WTC11 (cell line): ENCODE measurements around the gene ERBB2. TPM values are rescaled to one million over a fixed set of nuclear protein-coding genes. Genes with fewer than 3 reads are reported as not detected.

Experiments used
- ATAC-seq: fragments of 200-7000 bp; cut with Tn5 transposase; 2 replicates; pipeline ENCODE4 v1.10.0; 2021; ENCODE audit warnings: mild to moderate bottlenecking, moderate library complexity
- CTCF ChIA-PET: fragments of 300-600 bp; sonication (Branson Sonifier 250); formaldehyde crosslinking; loops from one replicate; lab custom pipeline; 2021; ENCODE audit warnings: antibody characterized with exemption; lab: Charles Lee
- POLR2A ChIA-PET: fragments of 350-600 bp; sonication (Branson Sonifier 250); formaldehyde crosslinking; loops from one replicate; lab custom pipeline; 2021; ENCODE audit warnings: antibody characterized with exemption; lab: Charles Lee
- DNase-seq: peaks from one replicate; pipeline ENCODE4 v3.0.0; 2021; ENCODE audit warnings: low spot score
- H3K27ac Mint-ChIP-seq: 2 replicates; pipeline ENCODE4 v1.8.0; 2021; ENCODE audit warnings: mixed read lengths
- H3K27me3 Mint-ChIP-seq: 2 replicates; pipeline ENCODE4 v1.8.0; 2021; ENCODE audit warnings: low read depth, mild to moderate bottlenecking, moderate library complexity, mixed read lengths
- H3K36me3 Mint-ChIP-seq: 2 replicates; pipeline ENCODE4 v1.8.0; 2021; ENCODE audit warnings: mixed read lengths
- H3K4me1 Mint-ChIP-seq: 2 replicates; pipeline ENCODE4 v1.8.0; 2022; ENCODE audit warnings: mixed read lengths
- H3K4me3 Mint-ChIP-seq: 2 replicates; pipeline ENCODE4 v1.8.0; 2021; ENCODE audit warnings: mild to moderate bottlenecking, moderate library complexity, mixed read lengths
- H3K9me3 Mint-ChIP-seq: 2 replicates; pipeline ENCODE4 v1.8.0; 2021; ENCODE audit warnings: mixed read lengths
- FOXJ3 ChIP-seq: sonication (generic); formaldehyde crosslinking; IDR thresholded peaks from 2 replicates; pipeline ENCODE4 v1.9.0; 2021; ENCODE audit warnings: missing genetic modification reagents, mild to moderate bottlenecking, borderline replicate concordance
- NR3C1 ChIP-seq: sonication (generic); formaldehyde crosslinking; conservative IDR thresholded peaks from 2 replicates; pipeline ENCODE4 v1.8.1; 2023; ENCODE audit warnings: low read depth, mild to moderate bottlenecking, missing genetic modification reagents
- PRRX2 ChIP-seq: fragments of 250-450 bp; sonication (Bioruptor Pico); IDR thresholded peaks from 2 replicates; pipeline ENCODE4 v1.8.0; 2021; ENCODE audit warnings: mild to moderate bottlenecking
- ZNF219 ChIP-seq: sonication (generic); formaldehyde crosslinking; IDR thresholded peaks from 2 replicates; pipeline ENCODE4 v1.8.0; 2023; ENCODE audit warnings: missing genetic modification reagents, mild to moderate bottlenecking, borderline replicate concordance
- total RNA-seq: library from RNA; stranded (reverse); gene quantifications from 3 replicates; pipeline ENCODE4 v1.2.3, GENCODE V29; 2021
- TF ChIP-seq, protein P1 (sequence below): sonication (generic); formaldehyde crosslinking; IDR thresholded peaks from 2 replicates; pipeline ENCODE4 v1.8.1; 2022; ENCODE audit warnings: low read depth, missing genetic modification reagents, borderline replicate concordance
- TF ChIP-seq, protein P2 (sequence below): fragments of 250-450 bp; sonication (Bioruptor Pico); IDR thresholded peaks from 2 replicates; pipeline ENCODE4 v1.9.0; 2021; ENCODE audit warnings: mild to moderate bottlenecking
- TF ChIP-seq, protein P3 (sequence below): sonication (generic); formaldehyde crosslinking; IDR thresholded peaks from 2 replicates; pipeline ENCODE4 v1.8.1; 2022; ENCODE audit warnings: mild to moderate bottlenecking, moderate library complexity, missing genetic modification reagents
- TF ChIP-seq, protein P4 (sequence below): sonication (generic); formaldehyde crosslinking; IDR thresholded peaks from 2 replicates; pipeline ENCODE4 v1.8.0; 2022; ENCODE audit warnings: missing genetic modification reagents
- TF ChIP-seq, protein P5 (sequence below): sonication (generic); formaldehyde crosslinking; IDR thresholded peaks from 2 replicates; pipeline ENCODE4 v1.8.0; 2023; ENCODE audit warnings: mild to moderate bottlenecking, missing genetic modification reagents

Gene ERBB2
- total RNA-seq, 1 experiment from 2014 or later: 209 TPM

DNA sequence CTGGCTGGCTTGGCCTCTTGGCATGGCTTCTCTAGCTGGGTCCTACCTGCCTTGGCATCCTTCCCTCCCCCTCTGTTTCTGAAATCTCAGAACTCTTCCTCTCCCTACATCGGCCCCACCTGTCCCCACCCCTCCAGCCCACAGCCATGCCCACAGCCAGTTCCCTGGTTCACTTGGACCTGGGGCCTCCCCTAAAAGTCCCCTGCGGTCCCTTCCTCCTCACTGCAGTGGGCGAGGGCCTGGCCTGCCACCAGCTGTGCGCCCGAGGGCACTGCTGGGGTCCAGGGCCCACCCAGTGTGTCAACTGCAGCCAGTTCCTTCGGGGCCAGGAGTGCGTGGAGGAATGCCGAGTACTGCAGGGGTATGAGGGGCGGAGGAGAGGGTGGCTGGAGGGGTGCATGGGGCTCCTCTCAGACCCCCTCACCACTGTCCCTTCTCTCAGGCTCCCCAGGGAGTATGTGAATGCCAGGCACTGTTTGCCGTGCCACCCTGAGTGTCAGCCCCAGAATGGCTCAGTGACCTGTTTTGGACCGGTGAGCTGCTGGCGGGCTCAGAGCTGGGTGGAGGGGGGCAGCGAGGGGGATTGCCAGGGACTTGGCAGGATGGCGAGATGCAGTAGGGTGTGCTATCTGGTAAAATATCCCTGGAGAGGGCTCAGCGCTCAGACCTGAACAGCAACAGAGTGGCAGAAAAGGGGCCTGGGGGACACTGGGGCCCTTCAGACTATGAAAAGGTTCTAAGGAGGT is 16.4 kb downstream of the ERBB2 start:
- ChIA-PET POLR2A (interaction anchor here (1.0 kb wide), 1 partner anchor 315 kb away, joined by 3 read pairs; no protein-coding TSS in a partner anchor), CTCF (interaction anchor here (1.0 to 1.4 kb wide), 4 partner anchors 11 to 264 kb away, joined by 3 to 6 read pairs (median 4); partner anchors contain the start of gene PSMD3)
- Mint-ChIP-seq H3K4me3 (no peak overlapping the region), H3K36me3 (peaks cover 53% of the 10 kb centered on the region), H3K9me3 (no peaks in the 10 kb centered on the region), H3K27me3 (no peaks in the 10 kb centered on the region), H3K4me1 (no peaks in the 10 kb centered on the region), H3K27ac (no peak overlapping the region)
- no peak for ATAC-seq
- no peak for TF ChIP-seq PRRX2 (CRISPR knock-in tag)
- no peak for TF ChIP-seq FOXJ3 (CRISPR knock-in tag)
- TF ChIP-seq, protein P1, sequence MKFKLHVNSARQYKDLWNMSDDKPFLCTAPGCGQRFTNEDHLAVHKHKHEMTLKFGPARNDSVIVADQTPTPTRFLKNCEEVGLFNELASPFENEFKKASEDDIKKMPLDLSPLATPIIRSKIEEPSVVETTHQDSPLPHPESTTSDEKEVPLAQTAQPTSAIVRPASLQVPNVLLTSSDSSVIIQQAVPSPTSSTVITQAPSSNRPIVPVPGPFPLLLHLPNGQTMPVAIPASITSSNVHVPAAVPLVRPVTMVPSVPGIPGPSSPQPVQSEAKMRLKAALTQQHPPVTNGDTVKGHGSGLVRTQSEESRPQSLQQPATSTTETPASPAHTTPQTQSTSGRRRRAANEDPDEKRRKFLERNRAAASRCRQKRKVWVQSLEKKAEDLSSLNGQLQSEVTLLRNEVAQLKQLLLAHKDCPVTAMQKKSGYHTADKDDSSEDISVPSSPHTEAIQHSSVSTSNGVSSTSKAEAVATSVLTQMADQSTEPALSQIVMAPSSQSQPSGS (CRISPR knock-in tag): no peak
- TF ChIP-seq ZNF219: no peak
- TF ChIP-seq, protein P2, sequence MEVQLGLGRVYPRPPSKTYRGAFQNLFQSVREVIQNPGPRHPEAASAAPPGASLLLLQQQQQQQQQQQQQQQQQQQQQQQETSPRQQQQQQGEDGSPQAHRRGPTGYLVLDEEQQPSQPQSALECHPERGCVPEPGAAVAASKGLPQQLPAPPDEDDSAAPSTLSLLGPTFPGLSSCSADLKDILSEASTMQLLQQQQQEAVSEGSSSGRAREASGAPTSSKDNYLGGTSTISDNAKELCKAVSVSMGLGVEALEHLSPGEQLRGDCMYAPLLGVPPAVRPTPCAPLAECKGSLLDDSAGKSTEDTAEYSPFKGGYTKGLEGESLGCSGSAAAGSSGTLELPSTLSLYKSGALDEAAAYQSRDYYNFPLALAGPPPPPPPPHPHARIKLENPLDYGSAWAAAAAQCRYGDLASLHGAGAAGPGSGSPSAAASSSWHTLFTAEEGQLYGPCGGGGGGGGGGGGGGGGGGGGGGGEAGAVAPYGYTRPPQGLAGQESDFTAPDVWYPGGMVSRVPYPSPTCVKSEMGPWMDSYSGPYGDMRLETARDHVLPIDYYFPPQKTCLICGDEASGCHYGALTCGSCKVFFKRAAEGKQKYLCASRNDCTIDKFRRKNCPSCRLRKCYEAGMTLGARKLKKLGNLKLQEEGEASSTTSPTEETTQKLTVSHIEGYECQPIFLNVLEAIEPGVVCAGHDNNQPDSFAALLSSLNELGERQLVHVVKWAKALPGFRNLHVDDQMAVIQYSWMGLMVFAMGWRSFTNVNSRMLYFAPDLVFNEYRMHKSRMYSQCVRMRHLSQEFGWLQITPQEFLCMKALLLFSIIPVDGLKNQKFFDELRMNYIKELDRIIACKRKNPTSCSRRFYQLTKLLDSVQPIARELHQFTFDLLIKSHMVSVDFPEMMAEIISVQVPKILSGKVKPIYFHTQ (CRISPR knock-in tag): no peak
- TF ChIP-seq, protein P3, sequence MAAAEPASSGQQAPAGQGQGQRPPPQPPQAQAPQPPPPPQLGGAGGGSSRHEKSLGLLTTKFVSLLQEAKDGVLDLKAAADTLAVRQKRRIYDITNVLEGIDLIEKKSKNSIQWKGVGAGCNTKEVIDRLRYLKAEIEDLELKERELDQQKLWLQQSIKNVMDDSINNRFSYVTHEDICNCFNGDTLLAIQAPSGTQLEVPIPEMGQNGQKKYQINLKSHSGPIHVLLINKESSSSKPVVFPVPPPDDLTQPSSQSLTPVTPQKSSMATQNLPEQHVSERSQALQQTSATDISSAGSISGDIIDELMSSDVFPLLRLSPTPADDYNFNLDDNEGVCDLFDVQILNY (CRISPR knock-in tag): no peak
- no peak for DNase-seq

DNA sequence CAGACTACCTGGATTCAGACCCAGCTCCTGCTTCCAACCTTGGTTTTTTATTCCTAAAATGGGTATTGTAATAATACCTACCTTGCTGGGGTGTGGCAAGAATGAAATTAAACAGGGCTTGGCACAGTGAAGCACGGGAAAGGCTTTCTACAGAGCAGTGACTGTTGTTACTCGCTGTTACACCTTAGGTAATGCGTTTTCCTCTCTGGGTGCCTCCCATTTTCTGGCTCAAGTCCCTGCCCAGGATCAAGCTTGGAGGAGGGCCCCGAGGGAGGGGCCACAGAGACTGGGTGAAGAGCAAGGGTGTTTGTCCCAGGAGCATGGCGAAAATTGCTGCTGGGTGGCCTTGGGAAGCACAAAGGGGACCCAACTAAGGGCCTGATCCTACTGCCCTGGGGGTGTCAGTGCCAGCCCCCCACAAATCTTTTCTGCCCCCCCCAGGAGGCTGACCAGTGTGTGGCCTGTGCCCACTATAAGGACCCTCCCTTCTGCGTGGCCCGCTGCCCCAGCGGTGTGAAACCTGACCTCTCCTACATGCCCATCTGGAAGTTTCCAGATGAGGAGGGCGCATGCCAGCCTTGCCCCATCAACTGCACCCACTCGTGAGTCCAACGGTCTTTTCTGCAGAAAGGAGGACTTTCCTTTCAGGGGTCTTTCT is 17.1 kb downstream of the ERBB2 start:
- POLR2A ChIA-PET: no interaction called here
- H3K4me3 Mint-ChIP-seq: no peak overlapping the region
- H3K4me1 Mint-ChIP-seq: no peaks in the 10 kb centered on the region
- no peak for DNase-seq
- H3K36me3 Mint-ChIP-seq: peaks cover 49% of the 10 kb centered on the region
- TF ChIP-seq, protein P4, sequence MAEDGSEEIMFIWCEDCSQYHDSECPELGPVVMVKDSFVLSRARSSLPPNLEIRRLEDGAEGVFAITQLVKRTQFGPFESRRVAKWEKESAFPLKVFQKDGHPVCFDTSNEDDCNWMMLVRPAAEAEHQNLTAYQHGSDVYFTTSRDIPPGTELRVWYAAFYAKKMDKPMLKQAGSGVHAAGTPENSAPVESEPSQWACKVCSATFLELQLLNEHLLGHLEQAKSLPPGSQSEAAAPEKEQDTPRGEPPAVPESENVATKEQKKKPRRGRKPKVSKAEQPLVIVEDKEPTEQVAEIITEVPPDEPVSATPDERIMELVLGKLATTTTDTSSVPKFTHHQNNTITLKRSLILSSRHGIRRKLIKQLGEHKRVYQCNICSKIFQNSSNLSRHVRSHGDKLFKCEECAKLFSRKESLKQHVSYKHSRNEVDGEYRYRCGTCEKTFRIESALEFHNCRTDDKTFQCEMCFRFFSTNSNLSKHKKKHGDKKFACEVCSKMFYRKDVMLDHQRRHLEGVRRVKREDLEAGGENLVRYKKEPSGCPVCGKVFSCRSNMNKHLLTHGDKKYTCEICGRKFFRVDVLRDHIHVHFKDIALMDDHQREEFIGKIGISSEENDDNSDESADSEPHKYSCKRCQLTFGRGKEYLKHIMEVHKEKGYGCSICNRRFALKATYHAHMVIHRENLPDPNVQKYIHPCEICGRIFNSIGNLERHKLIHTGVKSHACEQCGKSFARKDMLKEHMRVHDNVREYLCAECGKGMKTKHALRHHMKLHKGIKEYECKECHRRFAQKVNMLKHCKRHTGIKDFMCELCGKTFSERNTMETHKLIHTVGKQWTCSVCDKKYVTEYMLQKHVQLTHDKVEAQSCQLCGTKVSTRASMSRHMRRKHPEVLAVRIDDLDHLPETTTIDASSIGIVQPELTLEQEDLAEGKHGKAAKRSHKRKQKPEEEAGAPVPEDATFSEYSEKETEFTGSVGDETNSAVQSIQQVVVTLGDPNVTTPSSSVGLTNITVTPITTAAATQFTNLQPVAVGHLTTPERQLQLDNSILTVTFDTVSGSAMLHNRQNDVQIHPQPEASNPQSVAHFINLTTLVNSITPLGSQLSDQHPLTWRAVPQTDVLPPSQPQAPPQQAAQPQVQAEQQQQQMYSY (CRISPR knock-in tag): no peak
- TF ChIP-seq, protein P5, sequence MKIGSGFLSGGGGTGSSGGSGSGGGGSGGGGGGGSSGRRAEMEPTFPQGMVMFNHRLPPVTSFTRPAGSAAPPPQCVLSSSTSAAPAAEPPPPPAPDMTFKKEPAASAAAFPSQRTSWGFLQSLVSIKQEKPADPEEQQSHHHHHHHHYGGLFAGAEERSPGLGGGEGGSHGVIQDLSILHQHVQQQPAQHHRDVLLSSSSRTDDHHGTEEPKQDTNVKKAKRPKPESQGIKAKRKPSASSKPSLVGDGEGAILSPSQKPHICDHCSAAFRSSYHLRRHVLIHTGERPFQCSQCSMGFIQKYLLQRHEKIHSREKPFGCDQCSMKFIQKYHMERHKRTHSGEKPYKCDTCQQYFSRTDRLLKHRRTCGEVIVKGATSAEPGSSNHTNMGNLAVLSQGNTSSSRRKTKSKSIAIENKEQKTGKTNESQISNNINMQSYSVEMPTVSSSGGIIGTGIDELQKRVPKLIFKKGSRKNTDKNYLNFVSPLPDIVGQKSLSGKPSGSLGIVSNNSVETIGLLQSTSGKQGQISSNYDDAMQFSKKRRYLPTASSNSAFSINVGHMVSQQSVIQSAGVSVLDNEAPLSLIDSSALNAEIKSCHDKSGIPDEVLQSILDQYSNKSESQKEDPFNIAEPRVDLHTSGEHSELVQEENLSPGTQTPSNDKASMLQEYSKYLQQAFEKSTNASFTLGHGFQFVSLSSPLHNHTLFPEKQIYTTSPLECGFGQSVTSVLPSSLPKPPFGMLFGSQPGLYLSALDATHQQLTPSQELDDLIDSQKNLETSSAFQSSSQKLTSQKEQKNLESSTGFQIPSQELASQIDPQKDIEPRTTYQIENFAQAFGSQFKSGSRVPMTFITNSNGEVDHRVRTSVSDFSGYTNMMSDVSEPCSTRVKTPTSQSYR (CRISPR knock-in tag): no peak
- no peak for TF ChIP-seq NR3C1 (CRISPR knock-in tag)
- H3K27ac Mint-ChIP-seq: no peak overlapping the region
- H3K27me3 Mint-ChIP-seq: no peaks in the 10 kb centered on the region
- H3K9me3 Mint-ChIP-seq: no peaks in the 10 kb centered on the region
- CTCF ChIA-PET: interaction anchor here (1.2 to 1.4 kb wide), 2 partner anchors 95 to 264 kb away, joined by 3 to 4 read pairs; partner anchors contain the start of gene PSMD3
- no peak for ATAC-seq
